H4 (cell line): ENCODE data around the gene PDE5A. TPM values are rescaled to one million over a fixed set of nuclear protein-coding genes. Genes with fewer than 3 reads are reported as not detected.
"Not testable (repeated sequence)": the region's sequence is repeated elsewhere in the genome, so short reads cannot be mapped to it uniquely, and the experiment has no call there.

Source experiments
- DNase-seq: peaks from one replicate; pipeline ENCODE4 v3.0.0-alpha.2; 2015; ENCODE audit warnings: low spot score
- total RNA-seq: library from RNA; depleted of rRNA; stranded (reverse); fragments of >200 nt; shearing (Covaris generic); gene quantifications from 2 replicates; pipeline ENCODE4 v1.2.3, GENCODE V29; 2014; rRNA removed

PDE5A gene
- total RNA-seq = 121 and 144 TPM in 2 replicates

DNA sequence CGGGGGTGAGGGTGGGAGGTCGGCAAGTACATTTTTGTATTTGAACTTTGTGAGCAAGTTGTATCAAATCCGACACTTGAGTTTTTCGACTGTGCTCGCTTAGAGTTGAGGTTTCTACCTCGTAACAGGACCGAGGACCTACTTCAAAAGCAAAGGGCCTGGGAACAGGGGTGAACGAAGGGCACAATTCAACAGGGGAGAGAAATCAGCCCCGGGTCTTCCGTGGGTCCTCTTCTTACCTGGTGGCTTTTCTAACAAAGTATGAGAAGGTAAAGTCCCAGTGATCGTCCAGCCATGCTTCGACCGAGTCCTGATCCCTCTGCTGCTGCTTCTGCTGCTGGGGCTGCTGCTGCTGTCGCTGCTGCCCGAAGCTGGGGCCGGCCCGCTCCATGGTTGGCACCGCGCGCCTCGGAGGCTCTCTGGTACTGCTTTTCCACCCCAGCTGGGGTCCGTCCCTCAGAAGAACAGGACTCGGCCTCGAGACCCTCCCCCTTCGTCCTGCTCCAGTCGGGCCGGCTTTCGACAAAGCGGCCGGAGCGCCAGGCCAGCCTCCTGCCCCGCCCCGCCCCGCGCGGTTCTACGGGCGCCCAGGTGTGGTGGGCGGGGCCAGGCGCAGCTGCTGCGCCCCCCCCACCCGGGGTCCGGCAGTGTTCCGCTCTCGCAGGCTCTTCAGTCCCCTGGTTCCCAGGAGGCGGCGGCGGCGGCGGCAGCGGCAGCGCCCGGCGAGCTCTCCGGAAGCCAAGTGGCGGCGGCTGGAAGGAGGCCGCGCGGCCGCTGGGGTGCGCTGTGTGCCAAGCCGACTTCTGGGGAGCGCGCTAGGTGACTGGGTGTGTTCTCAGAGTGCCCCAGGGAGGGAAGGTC, at the start of gene PDE5A:
Gene PDE5A, minus strand, starts transcription at position 524 of the 861 bp plus-strand sequence. Its CDS starts 133 bp downstream, at position 391.
- peak; percentile 82 for DNase-seq

GRCh38 chr4:119676101-119676500, 47.5 kb upstream of the PDE5A start:
- DNase-seq = no peak

DNA sequence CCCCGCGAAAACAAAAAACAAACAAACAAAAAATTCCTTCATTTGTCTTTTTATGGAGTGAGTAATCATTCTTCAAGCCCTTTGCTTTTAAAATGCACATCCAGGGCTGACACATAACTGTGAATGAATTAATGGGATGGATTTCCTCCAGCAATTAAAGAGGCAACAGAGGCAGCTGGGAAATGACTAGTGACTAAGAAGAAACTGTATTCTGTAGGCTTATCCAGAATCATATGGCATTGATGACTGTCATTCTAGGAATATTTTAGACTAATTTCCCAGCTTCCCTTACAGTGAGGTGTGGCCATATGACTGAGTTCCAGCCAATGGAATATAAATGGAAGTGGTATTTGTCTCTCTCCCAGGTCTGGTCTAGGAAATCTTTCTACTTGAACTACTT, 46.8 kb upstream of the PDE5A start:
- no peak for DNase-seq

GRCh38 chr4:119672938-119673337, 44.3 kb upstream of the PDE5A start:
- no peak for DNase-seq

DNA sequence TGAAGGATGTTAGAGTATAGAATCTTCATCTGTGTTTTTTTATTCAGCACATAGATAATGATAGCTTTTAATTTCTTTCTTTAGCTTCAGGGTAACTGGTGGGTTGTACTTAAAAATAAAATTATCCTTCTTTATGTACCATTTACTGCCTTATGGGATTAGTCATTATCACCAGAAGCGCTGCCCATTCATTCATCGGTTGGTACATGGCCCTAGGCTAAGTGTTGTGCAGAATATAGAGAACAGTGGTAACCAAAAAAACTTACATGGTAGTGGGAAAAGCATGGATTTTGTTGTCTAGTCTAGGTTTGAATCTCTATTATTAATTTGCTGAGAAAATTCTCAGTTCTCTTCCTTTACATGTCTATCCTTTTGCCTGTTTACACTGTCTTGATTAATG, 43.5 kb upstream of the PDE5A start:
- DNase-seq = no peak

GRCh38 chr4:119671205-119671604, 42.6 kb upstream of the PDE5A start:
- no peak for DNase-seq

DNA sequence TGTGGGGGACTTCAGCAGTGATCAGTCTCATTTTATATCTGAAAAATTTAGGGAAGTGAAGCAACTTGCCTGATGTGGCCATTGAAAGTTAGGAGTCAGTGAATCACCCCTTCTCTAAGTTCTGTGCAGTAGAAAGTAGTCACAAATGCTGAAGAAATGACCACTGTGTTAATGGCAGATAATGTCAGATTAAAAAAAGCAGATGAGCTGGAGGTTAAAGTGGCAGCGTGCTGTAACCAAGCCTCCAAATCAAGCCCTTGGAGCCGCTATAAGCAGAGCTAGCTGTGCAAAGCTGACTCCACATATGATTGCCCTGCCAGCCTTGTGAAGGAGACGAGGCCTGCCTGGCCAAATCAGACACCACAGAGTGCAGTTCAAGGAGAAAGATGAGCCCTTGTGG, 39.2 kb upstream of the PDE5A start:
- DNase-seq = no peak

DNA sequence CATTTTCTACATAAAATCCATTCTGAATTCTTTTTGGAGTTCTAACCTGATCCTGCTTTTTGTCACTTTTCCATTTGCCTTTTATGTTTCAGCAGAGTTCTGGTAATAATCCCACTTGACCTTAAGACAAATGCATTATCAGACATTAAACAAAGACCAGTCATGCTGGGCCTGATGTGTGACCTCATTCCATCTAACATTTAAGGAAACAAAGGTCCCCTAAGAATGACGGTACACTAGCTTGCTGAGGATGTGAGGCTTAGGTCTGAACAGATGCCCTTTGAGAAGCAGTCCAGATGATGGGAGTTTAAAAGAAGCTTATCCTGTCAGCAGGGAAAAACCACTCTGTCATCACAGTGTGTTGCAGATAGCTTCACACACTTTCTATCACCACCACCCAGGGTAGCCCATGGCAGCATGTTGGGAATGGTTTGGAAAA, 38.1 kb upstream of the PDE5A start:
- DNase-seq = no peak

GRCh38 chr4:119665752-119666151, 37.1 kb upstream of the PDE5A start:
- no peak for DNase-seq

- no peak for DNase-seq
These were observed 35.7 kb upstream of the PDE5A start for GRCh38 chr4:119664168-119664907.

- DNase-seq = no peak
These were observed 34.7 kb upstream of the PDE5A start for GRCh38 chr4:119663160-119663788.

- not testable (repeated sequence) for DNase-seq
These were observed 34.0 kb upstream of the PDE5A start for GRCh38 chr4:119662612-119663011.

DNA sequence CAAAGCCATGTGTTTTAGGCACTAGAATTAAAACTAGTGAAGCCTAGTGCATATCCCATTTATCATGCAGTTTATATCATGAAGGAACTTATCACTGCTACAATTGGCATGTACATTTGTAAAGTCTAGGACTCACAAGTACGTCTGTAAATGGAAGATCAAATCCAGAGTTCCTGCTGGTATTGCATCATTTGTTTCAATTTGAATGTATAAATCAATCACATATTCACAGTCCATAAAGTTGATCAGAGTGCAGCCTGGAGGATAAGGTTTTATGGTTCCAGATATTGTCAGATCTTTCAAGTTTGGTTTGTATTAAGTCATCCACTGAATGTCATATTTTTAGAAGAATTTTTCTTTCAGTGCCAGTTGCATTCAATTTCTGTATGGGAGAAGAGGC, 32.6 kb upstream of the PDE5A start:
- no peak for DNase-seq

- DNase-seq = peak; percentile 82
These were observed 31.0 kb upstream of the PDE5A start for GRCh38 chr4:119659576-119659975.

- peak; percentile 66 for DNase-seq
These were observed 28.6 kb upstream of the PDE5A start for GRCh38 chr4:119657111-119657611.

- DNase-seq = no peak
These were observed 27.7 kb upstream of the PDE5A start for GRCh38 chr4:119656342-119656741.

DNA sequence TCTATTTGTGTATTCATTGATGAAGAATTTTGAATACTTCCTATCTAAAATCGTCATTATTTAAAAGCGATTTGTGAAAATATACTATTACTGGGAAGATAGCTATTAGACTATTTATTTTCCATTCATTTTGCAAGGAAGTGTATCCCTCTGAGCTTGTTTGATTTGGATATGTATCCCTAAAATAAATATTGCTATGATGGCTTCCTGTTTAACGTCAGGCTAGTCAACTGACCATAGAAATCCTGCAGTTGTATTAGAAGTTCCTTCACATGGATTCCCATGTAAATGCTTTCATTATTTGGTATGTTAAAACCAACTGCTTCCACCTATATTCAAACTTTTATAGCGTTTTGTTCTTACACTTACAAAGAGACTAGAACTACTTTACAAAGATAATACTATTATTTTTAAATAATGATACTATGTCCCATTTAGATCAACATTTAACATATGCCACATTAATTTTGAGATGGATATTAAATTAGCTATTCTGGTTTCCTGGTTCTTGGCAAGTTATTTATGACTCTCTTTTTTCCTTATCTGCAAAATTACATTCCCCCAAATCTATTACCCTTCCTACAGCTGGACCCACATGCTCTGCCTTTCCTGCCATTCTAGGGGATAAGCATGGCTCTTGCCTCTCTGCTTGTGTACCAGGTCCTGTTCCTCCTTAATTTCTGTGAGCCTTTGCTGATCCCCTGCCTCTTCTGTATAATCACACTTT, 26.7 kb upstream of the PDE5A start:
- DNase-seq = no peak

- DNase-seq = no peak
These were observed 25.4 kb upstream of the PDE5A start for GRCh38 chr4:119653990-119654389.

- no peak for DNase-seq
These were observed 24.4 kb upstream of the PDE5A start for GRCh38 chr4:119652998-119653397.

DNA sequence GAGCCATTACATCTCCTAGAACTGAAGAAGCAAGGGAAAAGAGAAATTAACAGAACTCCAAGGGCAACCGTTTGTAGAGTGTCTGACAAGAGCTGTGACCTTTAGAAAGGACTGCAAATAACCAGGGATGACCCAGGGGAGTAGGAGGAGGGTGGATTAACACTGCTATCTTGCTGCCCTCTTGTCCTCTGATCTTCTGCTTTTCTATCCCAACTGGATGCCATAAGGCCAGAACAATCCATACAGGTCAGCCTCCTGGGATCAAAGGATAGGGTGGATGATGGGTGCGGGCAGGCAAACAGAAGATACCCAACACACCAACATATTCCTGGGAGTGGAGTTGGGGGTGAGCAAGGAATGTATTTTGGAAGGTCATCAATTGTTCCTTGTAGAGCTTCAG, 19.8 kb upstream of the PDE5A start:
- no peak for DNase-seq

DNA sequence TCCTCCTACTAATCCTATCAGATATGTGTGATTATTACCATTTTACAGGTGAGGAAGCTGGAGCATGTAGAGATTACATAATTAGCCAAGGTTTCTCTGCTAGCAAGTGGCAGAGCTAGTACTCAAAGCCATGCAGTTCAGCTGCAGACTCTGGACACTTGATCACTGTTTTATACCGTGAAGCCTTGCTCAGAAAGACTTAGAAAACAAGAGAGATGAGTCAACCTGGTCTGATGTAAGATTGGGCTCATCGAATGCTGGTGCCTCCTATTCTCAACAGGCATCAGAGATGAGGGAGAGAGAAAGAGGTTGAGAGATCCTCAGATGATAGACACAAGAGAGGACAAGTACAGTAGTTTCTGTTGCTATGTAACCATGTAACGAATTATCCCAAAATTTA, 19.0 kb upstream of the PDE5A start:
- no peak for DNase-seq
